HuH-7 (cell line): ENCODE measurements around the gene ACAP1.

Experiments used
- DNase-seq: peaks from one replicate; pipeline ENCODE4 v3.0.0; 2011; ENCODE audit warnings: low spot score

ACAP1 gene

DNA sequence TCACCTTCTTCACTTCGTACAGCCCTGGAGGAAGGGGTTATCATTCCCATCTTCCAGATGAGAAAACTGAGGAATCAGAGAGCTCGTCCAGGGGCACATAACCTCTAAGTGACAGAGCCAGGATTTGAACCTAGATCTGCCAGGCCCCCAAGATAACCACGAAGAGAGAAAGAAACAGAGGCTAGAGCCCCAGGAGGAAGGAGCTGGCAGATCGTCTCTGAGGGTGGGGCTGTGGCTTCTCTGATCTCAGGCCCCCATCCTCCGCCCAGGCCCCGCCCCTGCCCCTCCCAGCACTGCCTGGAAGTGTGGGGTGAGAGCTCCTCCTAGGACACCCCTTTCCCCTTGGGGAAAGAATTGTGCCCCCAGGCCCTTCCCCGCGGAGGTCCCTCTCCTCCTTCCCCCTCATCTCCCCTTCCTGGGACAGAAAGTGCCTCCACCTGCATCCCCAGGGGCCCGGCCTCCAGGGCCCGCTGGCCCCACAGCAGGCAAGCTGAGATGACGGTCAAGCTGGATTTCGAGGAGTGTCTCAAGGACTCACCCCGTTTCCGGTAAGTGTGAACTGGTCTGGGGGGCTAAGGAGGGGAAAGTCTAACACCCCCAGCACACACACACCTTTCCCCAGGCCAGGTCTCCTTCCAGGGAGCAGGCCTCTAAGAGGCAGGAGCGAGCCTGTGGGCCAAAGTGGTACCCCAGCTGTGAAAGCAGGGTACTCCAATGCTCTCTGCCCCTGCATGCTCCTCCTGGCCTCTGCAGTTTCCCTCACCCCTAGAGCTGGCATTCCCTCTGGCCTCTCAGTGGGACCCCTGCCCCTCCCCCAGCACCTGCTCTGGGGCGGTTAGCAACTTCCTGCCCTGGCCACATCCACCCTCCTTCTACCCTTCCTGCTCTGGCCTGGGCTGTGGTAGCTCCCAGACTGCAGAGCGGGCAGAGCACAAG, at the start of gene ACAP1:
Gene ACAP1 (plus strand): TSS at position 290 of the 936 bp plus-strand sequence. CDS start 206 bp downstream, at position 496.
- no peak for DNase-seq

DNA sequence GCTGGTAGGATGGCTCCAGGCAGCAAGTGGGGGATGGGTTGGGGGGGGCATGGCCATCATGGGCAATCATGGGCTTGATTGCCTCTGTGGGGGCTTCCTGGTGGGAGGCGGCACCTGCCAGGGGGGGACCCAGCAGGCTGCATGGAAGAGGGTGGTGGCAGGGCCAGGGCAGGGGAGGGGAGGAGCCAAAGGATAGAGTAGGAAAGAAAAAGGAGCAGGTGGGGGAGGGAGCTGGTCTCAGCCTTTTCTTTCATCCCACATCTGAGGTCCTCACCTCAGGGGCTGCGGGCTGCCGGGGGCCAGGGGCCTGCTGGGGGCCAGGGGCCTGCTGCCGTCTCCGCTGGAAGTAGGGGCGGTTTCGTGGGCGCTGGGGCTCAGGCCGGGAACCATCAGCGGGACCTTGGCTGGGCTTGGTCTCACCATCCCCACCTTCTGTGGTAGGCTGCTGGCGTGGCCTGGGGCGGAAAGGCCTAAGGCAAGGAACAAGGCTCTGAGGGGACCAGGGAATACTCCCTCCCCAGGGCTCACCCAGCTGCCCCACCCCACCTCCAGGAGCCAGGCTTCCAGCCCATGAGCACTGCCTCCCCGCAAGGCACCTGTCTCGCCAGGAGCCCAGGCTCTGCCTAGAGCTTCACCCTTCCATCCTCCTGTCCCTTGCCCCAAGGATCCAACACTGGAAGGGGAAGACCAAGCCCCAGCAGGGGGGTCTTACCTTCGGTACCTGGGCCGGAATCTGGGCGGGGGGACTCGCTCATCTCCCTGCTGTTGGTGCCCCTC, 46.9 kb upstream of the ACAP1 start:
- no peak for DNase-seq

DNA sequence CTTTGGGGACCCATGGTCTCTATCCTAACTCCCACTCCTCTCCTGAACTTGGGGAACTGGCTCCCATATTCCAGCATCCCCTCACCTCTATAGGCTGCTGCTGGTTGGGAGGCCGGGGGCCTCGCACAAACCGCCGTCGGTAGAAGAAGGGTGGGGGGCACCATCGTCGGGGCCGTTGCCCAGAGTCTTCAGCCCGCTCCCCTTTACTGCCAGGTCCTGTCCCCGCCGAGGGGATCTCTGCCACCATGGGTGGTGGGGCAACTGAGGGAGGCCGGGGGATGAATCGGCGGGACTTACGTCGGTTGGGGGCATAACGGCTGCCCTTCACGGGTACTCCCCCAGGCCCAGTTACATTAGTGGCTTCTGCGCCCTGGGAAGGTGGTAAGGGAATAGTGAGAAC, 46.2 kb upstream of the ACAP1 start:
- no peak for DNase-seq

- DNase-seq: no peak
Measured at GRCh38 chr17:7290685-7291084, 45.6 kb upstream of the ACAP1 start.

DNA sequence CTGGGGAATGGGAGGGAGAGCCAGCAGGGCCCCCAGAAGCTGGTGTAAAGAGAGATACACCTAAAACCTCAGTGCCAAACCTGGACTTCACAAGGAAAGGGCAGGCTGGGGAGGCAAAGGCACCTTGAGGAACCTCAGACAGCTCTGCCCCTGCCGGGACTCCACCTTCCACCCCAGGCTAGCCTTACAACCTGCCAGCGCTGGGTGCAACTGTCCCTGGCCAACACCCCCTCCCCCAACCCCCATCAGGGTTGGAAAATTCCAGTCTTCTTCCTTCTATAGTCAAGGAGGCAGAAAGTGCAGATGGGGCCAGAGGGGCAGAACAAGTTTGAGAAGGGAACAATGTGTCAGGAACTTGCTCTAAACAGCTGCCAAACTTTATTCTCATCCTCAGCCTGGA, 44.1 kb upstream of the ACAP1 start:
- no peak for DNase-seq

GRCh38 chr17:7292729-7293128, 43.6 kb upstream of the ACAP1 start:
- DNase-seq: no peak

- no peak for DNase-seq
Measured at GRCh38 chr17:7293159-7293558, 43.2 kb upstream of the ACAP1 start.

DNA sequence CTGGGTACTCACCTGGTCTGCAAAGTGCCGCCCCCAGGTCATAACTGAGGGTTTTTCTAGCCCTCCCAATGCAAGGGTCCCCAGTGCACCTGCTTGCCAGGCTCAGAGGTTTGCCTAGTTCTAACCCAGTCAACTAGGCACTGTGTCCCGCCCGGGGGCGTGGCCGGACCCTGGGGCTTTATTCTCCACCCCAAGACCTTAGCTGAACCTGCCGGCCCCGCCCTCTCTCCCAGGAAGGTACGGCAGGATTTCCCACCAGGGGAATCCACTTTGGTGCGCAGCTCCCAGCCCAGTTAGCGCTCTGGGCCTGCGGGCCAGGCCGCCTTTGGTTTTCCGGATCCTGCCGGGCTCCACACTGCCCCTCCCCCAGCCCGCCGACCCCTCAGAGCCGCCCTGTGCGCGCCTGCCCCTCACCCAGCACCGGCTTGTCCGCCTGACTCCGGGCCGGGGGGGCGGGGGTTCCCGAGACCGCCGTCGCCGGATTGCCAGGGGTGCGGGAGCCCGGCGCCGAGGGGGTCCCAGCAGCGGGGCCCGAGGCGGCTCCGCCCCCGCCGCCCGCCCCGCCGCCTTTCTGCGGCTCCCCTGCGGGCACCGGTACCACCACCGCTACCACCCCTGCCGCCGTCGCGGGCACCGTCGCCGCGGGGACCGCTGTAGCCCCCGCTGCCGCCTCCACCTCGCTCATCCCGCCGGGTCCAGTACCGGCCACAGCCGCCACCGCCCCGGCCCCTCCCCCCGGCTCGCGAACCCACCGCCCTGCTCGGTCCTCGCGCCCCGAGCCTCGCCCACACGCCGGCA, 42.3 kb upstream of the ACAP1 start:
- DNase-seq: no peak

DNA sequence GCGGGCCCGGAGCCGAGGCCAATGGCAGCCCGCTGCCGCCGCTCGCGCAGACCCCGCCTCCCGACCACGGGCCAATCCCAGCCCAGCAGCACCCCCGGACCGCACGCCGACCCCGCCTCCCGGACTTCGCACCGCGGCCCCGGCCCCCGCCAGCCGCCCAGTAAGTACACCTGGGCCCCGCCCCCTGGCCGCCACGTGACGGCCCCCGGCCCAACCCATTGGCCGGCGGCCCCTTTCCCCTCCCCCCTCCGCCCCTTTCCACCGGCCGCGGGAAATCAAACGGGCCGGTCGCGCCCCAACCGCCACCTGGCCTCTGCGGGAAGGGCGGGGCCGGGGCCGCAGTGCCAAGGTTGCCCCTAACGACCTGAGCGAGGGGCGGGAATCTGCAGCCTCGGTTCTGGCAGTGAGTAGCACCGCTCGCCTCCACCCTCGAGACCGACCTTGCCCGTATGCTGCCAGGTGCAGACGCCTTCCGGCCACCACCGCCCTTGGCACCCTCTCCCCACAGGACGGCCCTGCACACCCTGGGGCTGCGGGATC, 41.6 kb upstream of the ACAP1 start, which contains the start of gene YBX2:
Gene YBX2 (minus strand): TSS at position 26 of the 540 bp plus-strand sequence. CDS start 139 bp downstream, outside the sequence.
- peak; percentile 84 for DNase-seq

- DNase-seq: no peak
Measured at GRCh38 chr17:7295230-7296180, 40.8 kb upstream of the ACAP1 start.

DNA sequence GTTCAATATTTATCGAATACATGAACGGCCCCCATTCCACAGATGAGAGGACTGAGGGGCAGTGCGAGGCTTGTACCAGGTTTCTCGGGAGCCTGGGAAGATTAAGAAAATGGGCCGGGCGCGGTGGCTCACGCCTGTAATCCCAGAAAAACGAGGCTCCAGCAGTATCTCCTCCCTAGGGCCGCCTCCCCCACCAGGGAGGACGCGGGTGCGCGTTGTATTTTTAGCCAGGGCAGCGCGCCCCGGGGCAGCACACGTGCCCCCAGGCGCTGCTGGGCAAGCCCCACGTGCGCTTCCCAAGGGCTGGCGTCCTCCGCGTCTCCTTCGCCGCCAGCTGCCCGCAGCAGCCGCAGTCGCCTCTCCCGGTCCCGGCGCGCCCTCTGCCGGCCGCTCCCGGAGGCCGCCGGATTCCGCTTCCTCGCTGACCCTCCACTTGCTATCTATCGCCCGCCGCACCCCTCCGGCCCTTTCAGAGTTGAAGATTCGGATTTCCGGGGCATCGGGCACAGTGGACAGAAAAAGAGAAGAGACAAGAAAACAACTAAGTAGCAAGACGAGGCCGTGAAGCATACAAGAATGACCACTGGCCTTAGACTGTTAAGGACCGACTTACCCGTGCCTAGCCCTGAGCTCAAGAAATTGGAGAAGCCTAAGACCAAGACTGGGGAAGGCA, 40.0 kb upstream of the ACAP1 start:
- DNase-seq: peak; percentile 77

GRCh38 chr17:7304179-7304578, 32.1 kb upstream of the ACAP1 start:
- DNase-seq: no peak

DNA sequence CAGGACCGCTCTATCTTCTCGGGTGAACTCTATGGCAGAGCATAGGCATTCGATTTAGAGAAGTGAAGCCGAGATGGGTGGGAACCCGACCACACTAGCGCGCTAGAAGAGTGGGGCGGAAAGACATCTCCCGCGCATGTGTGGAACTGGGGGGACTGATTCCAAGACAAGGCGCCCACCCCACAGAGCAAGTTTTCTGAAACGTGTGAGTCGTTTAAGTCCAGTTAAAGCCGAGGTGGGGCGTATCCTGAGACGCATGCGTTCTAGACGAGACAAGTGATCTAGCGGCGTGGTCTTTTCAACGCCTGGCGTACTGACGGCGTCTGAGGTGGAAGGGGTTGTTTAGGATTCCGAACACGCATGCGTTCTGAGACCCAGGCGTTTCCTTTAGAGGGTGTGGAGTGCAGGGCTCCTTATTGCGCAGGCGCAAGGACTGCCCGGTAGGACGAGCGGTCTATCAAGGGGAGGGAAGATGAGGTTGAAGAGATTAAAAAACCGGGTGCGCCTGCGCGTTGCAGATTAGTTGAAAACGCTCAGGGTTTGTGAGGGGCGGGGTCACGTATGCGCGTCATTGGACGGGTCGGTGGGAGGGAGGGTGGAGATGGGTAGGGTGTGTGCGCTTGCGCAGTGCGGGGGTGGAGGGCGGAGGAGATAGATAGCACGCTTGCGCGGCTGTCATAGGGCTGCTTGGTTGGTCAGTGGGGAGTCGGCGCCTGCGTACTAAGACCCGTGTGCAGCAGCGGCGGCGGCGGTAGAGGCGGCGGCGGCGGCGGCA, 29.2 kb upstream of the ACAP1 start, which contains the start of gene EIF5A:
Gene EIF5A (plus strand): TSS at position 718 of the 775 bp plus-strand sequence. CDS start 2,008 bp downstream, outside the sequence.
- peak; percentile 98 for DNase-seq

- no peak for DNase-seq
Measured at GRCh38 chr17:7307686-7308624, 28.4 kb upstream of the ACAP1 start.

DNA sequence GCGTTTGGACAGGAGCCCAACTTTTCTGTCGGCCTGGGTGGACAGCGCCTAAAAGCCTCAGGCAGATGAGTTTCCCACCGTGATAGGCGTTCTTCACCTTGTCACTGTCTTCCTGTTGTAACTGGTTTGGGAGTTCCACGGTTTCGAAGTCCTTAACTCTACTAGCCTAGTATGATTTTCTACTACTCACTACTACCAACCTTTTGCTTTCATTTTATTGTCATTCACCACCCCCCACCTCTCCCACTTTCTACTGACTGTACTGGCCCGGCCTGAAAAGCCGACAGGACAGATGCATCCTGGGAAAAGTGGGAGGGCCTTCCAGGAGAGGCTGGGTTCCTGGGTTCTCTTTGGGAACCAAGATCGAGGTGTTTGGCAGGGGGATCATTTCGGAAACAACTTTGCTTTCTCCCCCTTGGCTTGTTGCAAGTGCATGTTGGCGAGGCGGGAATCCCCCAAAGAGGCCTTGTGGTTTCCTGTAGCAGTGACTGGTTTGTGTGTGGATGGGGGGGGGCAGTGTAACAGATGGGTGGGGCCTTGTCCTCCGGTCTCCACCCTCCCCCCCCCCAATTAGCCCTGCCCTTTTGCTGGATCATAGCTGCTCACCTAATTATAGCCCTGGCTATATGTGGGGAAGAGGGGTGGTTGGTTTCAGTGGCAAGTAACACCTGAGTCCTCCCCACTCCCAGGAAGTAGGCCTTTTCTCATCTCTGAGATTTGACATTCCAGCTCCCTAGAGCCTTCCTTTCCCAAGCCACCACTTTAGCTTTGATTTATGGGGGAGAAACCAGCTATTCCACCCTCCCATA, 27.5 kb upstream of the ACAP1 start:
- DNase-seq: peak; percentile 74

GRCh38 chr17:7309628-7310027, 26.7 kb upstream of the ACAP1 start:
- no peak for DNase-seq

DNA sequence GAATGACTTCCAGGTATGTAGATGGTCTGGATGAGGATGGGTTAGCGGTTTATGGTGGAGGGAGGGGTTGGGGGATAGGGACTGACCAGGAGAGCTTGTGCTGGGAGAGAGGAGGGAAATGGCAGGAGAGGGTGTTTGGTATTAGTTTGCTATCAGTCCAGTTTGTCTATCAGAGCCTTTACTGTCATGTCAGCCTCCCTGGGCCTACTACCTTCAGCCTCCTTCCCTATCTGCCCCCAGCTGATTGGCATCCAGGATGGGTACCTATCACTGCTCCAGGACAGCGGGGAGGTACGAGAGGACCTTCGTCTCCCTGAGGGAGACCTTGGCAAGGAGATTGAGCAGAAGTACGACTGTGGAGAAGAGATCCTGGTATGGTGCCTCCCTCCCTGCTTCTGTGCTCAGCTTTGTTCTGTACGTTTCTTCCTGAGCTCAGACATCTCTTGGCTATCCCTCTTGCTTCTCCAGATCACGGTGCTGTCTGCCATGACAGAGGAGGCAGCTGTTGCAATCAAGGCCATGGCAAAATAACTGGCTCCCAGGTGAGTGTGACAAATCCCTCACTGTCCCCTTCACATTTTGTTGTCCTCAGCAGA, 25.1 kb upstream of the ACAP1 start:
- no peak for DNase-seq
